GM12872 (cell line): ENCODE measurements around the gene RPL5.

Experiments used
- TF ChIP-seq, protein P1 (sequence below): IDR thresholded peaks from 3 replicates; pipeline ENCODE4 v1.5.1; 2011; ENCODE audit warnings: low read depth, mild to moderate bottlenecking, low read length, moderate library complexity; ENCODE audit not compliant: insufficient read depth

The RPL5 gene

DNA sequence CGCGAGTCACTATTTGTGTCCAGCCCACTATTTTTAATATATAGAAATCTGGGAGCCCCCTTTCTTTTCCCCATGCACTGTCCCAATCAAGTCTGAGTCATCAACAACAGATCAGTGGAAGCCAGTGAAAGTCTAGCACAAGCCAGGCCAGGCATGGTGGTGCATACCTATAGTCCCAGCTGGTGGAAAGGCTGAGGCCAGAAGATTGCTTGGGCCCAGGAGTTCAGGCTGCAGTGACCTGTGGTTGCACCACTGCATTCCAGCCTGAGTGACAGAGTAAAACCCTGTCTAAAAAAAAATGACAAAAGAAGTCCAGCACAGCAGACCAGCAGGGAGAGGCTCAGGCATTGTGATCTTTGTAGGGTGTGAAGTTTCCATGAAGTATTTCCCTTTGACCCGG, 9.0 kb upstream of the RPL5 start:
- TF ChIP-seq, protein P1, sequence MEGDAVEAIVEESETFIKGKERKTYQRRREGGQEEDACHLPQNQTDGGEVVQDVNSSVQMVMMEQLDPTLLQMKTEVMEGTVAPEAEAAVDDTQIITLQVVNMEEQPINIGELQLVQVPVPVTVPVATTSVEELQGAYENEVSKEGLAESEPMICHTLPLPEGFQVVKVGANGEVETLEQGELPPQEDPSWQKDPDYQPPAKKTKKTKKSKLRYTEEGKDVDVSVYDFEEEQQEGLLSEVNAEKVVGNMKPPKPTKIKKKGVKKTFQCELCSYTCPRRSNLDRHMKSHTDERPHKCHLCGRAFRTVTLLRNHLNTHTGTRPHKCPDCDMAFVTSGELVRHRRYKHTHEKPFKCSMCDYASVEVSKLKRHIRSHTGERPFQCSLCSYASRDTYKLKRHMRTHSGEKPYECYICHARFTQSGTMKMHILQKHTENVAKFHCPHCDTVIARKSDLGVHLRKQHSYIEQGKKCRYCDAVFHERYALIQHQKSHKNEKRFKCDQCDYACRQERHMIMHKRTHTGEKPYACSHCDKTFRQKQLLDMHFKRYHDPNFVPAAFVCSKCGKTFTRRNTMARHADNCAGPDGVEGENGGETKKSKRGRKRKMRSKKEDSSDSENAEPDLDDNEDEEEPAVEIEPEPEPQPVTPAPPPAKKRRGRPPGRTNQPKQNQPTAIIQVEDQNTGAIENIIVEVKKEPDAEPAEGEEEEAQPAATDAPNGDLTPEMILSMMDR: no peak

DNA sequence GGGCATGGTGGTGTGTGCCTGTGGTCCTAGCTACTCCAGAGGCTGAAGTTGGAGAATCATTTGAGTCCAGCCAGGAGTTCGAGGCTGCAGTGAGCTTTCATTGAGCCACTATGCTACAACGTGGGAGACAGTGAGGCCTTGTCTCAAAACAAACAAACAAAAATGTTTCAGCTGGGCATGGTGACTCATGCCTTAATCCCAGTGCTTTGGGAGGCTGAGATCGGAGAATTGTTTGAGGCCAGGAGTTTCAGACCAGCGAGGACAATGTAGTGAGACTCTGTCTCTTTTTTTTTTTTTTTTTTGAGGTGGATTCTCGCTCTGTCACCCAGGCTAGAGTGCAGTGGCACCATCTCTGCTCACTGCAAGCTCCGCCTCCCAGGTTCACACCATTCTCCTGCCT, 5.0 kb upstream of the RPL5 start:
- TF ChIP-seq, protein P1: no peak

DNA sequence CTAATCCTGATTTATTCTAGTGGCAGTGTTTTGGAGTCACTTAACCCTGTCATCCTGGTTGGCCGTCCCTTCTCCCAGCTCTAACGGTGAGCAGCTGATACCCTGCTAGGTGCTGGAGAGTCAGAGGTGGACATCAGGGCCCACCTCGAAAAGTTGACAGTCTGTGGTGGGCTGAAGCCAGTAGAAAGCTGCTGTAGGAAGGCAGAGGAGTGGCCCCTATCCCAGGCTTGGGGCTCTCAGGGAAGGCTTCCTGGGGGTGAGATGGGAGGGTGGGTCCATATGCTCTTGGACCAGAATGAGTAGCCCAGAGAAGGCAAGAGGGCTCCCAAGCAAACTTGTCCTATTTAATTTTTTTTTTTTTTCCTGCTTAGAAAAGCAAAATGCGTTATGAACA, 475 bp upstream of the RPL5 start:
- TF ChIP-seq, protein P1: no peak

DNA sequence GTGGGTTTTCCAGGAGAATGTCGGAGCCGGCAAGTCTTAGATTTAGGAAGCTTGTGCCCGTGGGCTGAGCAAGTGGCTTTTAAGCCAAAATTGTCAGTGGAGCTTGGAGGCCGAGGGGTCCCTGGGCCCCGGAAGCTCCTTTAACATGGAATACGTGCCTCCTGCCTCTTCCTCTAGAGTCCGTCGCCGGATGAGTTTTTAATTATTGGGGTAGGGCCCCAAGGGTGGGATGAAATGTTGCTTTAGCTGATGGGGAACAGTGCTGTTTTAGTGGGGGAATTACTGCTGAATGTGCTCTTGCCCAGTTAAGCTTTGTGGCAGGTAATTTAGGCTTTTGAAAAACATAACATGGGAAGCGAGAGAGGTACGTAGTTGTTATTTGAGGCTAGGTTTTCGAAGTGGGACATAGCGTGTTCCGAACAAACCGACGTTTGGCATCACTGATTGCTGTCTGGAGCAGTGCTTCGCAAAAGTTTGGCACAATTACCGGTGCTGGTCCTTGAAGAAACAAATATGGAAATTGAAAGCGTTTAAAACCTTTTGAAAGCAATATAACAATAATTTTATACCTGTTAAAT, 786 bp downstream of the RPL5 start:
- TF ChIP-seq, protein P1: no peak

DNA sequence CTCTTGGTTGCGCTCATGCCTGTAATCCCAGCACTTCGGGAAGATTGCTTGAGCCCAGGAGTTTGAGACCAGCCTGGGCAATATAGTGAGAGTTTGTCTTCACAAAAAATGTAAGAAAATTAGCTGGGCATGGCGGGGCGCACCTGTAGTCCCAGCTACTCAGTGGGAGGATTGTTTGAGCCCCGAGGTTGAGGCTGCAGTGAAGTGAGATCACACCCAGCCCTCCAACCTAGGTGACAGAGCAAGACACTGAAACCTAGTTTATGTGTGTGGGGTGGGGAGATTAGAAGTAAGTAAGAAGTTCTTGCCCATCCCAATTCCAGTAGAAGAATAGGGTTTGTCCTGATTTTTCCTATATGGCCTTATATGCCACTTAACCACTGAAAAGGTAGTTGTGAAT, 2.0 kb downstream of the RPL5 start:
- TF ChIP-seq, protein P1: no peak

DNA sequence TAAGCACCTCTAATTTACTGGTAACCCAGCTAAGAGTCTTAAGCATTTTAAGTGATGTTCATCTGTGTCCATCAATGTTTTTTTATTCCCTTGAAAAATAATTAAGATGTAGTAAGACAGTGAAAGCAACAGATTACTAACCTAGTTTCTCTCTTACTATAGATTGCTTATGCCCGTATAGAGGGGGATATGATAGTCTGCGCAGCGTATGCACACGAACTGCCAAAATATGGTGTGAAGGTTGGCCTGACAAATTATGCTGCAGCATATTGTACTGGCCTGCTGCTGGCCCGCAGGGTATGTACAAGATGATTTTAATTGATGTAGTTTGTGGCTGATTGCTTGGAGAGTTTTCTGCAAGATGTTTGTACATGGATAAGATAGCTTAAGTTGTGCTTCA, 2.8 kb downstream of the RPL5 start:
- TF ChIP-seq, protein P1: no peak

DNA sequence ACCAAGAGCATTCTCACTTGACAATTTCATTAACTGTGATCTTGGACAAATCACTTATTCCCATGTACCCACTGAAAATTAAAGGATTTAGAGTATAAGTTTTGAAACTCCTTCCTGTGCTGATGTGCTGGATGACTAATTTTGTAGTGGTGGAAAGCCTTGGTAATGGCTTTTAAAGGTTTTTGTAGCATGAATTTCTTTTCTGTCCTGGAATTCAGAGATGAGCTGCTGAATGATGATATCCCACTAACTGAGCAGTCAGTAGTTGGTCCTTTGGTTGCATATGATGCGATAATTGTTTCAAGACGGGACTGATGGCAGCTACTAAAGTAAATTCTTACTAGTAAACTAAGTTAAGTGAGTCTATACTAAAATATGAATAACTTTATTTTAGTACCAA, 5.2 kb downstream of the RPL5 start:
- TF ChIP-seq, protein P1: no peak

DNA sequence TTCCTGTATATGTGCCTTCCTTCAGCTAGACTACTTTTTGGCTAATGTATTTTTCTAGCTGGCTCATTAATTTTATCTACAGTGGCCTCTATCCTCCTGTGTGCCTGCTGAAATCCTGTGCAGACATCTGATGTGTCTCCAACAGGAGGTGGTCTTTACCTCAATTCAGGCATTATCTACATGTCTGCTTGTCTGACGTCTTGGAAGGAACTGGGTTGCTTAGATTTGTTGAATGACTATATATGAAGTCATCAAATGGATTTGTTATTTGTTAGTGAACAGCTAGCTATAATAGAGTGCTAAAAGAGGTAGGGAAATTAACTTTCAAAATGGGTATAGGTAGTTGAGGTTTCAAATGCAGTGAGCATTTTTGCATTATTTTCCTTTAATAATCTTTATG, 6.7 kb downstream of the RPL5 start:
- TF ChIP-seq, protein P1: no peak
